Measurements from ENCODE around the gene IFIT1.

The IFIT1 gene

DNA sequence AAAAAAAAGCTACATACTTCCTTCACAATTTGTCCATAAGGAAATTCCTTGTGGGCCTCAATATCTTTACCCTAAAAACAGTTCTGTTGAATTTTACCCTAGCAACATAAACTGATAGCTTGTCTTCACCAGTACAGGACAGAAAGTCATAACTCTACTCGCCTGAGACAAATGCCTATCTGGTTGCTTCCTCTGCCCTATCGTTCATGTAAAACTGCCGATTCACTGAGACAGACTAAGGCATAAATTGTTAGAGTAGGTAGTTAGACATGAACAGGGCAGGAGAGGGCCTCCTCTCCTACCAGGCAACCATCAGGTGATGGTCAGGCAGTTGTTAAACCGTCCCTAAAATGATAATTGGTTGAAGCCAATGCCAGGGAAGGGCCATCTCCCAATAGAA is 39.6 kb upstream of the IFIT1 start:
- no peak for TF ChIP-seq CTCF (IDR thresholded peaks at IDR 0.05; ENCODE audit: unreplicated experiment in 3 of 3)
- Mint-ChIP-seq H3K4me1 (peaks cover 50% of the 10 kb centered on the region), H3K36me3 (ENCODE audit: low read depth) (peaks cover 3% of the 10 kb centered on the region)

DNA sequence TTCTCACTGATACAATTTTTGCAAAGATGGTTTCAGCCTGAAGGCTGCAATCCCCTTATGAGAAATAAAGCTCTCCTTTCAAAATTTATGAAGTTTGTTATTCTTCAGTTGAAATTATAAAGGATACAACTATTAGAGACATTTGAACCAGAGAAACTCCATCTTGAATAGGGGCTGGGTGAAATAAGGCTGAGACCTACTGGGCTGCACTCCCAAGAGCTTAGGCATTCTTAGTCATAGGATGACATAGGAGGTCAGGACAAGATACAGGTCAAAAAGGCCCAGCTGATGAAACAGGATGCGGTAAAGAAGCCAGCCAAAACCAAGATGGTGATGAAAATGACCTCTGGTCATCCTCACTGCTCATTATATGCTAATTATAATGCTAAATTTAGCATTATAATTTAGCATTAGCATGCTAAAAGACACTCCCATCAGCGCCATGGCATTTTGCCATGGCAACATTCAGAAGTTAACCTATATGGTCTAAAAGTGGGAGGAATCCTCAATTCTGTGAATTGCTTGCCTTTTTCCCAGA is 37.0 kb upstream of the IFIT1 start:
- Mint-ChIP-seq H3K4me3 (no peak overlapping the region), H3K9me3 (peaks cover 6% of the 10 kb centered on the region), H3K27ac (peak overlapping the region in 1 of 3 experiments; percentile 27), H3K27me3 (ENCODE audit: low read depth) (no peaks in the 10 kb centered on the region), H3K4me1 (peaks cover 25% of the 10 kb centered on the region), H3K36me3 (ENCODE audit: low read depth) (peaks cover 3% of the 10 kb centered on the region)
- TF ChIP-seq CTCF (IDR thresholded peaks at IDR 0.05; ENCODE audit: unreplicated experiment in 3 of 3), result no peak

More for the DNA sequence above, 39.6 kb upstream of the IFIT1 start:
- Mint-ChIP-seq H3K27ac (peak overlapping the region; percentile 56 to 97 (median 90)), H3K4me3 (no peak overlapping the region), H3K27me3 (ENCODE audit: low read depth) (no peaks in the 10 kb centered on the region), H3K9me3 (peaks cover 6% of the 10 kb centered on the region)

DNA sequence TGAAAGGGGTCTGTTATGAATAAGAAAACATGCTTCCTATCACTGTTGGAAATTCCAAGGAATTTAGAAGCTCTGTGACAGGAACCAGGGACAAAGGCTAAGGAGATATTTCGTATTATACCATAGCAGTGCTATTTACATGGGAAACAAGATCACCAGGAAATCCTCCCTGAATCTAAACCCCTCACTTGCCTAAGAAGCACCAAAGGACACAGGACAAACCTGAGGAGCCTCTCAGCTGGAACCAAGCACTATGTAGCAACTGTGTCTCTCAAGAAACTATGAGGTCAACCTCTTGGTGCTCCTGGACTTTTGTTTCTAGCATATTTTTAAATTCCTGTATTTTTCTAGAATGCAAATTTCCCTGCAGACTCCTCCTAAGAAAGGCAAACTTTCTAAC is 35.3 kb upstream of the IFIT1 start:
- Mint-ChIP-seq H3K27me3 (ENCODE audit: low read depth) (no peaks in the 10 kb centered on the region), H3K36me3 (ENCODE audit: low read depth) (peaks cover 3% of the 10 kb centered on the region), H3K9me3 (peaks cover 6% of the 10 kb centered on the region), H3K4me3 (no peak overlapping the region), H3K4me1 (peaks cover 9% of the 10 kb centered on the region), H3K27ac (peak overlapping the region; percentile 0 to 76 (median 44))
- no peak for TF ChIP-seq CTCF (IDR thresholded peaks at IDR 0.05; ENCODE audit: unreplicated experiment in 3 of 3)

- H3K36me3 Mint-ChIP-seq (ENCODE audit: low read depth), result peaks cover 3% of the 10 kb centered on the region
Measured at GRCh38 chr10:89357975-89358374, 34.4 kb upstream of the IFIT1 start.

DNA sequence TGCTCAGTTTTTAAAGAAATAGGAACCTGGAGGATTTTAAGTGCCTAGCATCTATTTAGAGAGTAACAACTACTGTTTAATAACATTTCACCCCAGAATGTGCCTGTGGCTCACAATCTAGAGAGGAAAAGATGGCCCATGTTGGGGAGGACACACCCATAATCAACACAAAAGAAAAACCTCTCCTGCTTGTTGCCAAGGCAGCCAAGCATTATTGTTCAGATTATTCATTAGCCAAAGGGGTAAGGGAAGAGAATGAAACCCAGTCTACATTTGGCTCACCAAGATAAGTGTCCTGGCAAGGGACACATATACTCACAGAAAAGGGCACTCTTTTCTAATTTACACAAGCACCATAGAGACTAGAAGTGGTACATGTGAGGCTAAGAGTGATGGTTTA is 32.3 kb upstream of the IFIT1 start:
- H3K27me3 Mint-ChIP-seq (ENCODE audit: low read depth), result no peaks in the 10 kb centered on the region
- peaks cover 4% of the 10 kb centered on the region for H3K9me3 Mint-ChIP-seq
- H3K27ac Mint-ChIP-seq, result no peak overlapping the region
- H3K36me3 Mint-ChIP-seq (ENCODE audit: low read depth), result no peaks in the 10 kb centered on the region
- peaks cover 6% of the 10 kb centered on the region for H3K4me1 Mint-ChIP-seq
- TF ChIP-seq CTCF (IDR thresholded peaks at IDR 0.05; ENCODE audit: unreplicated experiment in 3 of 3), result no peak
- H3K4me3 Mint-ChIP-seq, result no peak overlapping the region

More at GRCh38 chr10:89357975-89358374, 34.4 kb upstream of the IFIT1 start:
- H3K4me1 Mint-ChIP-seq, result peaks cover under 1% of the 10 kb centered on the region
- H3K27ac Mint-ChIP-seq, result no peak overlapping the region
- H3K27me3 Mint-ChIP-seq (ENCODE audit: low read depth), result no peaks in the 10 kb centered on the region
- H3K9me3 Mint-ChIP-seq, result peaks cover 6% of the 10 kb centered on the region
- no peak for TF ChIP-seq CTCF (IDR thresholded peaks at IDR 0.05; ENCODE audit: unreplicated experiment in 3 of 3)
- H3K4me3 Mint-ChIP-seq, result no peak overlapping the region

DNA sequence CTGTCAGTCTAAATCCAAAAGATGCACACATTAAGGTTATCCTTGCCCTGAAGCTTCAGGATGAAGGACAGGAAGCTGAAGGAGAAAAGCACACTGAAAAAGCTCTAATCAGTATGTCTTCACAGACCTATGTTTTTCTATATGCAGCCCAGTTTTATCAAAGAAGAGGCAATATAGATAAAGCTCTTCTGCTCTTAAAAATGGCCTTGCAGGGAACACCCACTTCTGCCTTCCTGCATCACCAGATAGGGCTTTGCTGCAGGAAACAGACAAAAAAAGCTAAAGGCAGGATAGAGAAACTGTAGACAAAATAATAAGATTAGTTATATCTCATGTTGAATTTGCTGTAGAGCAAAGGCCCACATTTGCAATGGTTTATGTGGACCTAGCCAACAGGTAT is 29.5 kb upstream of the IFIT1 start:
- Mint-ChIP-seq H3K4me1 (peaks cover 13% of the 10 kb centered on the region), H3K4me3 (no peak overlapping the region), H3K9me3 (peaks cover 4% of the 10 kb centered on the region), H3K36me3 (ENCODE audit: low read depth) (no peaks in the 10 kb centered on the region), H3K27ac (peak overlapping the region in 1 of 3 experiments; percentile 48), H3K27me3 (ENCODE audit: low read depth) (no peaks in the 10 kb centered on the region)
- TF ChIP-seq CTCF (IDR thresholded peaks at IDR 0.05; ENCODE audit: unreplicated experiment in 3 of 3), result no peak

All from nephron (organoid).